ENCODE results near the gene MTPN.

DNA sequence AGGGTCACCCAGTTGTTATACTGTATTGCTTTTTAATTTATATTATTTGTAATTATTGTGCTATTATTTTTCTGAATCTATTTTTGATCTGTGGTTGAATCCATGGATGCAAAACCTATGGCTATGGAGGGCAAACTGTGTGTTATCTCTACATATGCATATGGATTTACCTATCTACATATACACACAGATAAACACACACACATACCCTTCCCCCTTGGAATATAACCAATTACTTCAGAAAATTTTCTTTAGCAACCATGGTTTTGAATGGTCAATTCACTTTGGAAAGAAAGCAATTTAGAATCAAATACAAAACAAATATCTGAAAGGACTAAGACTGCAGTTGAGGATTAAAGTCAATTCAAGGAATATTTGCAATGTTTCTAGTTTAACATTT is 39.1 kb downstream of the MTPN start:
- TF ChIP-seq CTCF (IDR thresholded peaks at IDR 0.05 in 4 of 5, conservative IDR thresholded peaks at IDR 0.05 in 1 of 5) (no peak), POLR2A (IDR thresholded peaks at IDR 0.05) (no peak)

All from gastrocnemius medialis (tissue), 4 donors.